ENCODE measurements around the gene UTP4.

DNA sequence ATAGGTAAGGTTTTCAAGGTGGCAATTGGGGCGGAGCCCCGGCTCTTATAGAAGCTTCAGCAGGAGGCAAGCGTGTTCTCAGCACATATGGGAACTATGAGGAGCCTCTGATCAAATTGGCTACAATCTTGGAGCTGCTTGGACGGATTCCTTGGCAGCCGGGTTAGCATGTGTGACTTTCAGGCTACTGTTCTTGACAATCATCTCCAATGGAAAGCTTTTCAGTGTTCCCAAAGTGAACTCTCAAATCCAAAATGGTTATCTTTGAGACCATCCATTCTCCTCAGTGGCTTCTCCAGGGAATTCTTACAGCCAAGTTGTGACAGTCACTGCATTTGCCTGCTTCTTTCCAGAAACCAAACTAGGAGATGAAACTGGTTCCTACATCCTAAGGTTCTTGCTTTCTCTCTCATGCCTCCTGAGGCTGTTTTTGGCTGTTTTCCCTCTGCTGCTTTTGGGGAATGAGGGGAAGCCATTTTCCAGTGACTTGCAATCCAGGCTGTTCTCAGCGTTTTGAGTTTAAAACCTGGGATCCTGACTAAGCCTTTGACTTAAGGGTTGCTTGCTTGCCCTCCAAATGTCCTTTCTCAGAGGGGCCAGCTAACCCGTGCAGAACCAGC, 16.1 kb upstream of the UTP4 start:
- TF ChIP-seq, protein P1, sequence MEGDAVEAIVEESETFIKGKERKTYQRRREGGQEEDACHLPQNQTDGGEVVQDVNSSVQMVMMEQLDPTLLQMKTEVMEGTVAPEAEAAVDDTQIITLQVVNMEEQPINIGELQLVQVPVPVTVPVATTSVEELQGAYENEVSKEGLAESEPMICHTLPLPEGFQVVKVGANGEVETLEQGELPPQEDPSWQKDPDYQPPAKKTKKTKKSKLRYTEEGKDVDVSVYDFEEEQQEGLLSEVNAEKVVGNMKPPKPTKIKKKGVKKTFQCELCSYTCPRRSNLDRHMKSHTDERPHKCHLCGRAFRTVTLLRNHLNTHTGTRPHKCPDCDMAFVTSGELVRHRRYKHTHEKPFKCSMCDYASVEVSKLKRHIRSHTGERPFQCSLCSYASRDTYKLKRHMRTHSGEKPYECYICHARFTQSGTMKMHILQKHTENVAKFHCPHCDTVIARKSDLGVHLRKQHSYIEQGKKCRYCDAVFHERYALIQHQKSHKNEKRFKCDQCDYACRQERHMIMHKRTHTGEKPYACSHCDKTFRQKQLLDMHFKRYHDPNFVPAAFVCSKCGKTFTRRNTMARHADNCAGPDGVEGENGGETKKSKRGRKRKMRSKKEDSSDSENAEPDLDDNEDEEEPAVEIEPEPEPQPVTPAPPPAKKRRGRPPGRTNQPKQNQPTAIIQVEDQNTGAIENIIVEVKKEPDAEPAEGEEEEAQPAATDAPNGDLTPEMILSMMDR (IDR thresholded peaks at IDR 0.05): no peak
- no peak for TF ChIP-seq POLR2A (IDR thresholded peaks at IDR 0.05)
